HG02981 (cell line): ENCODE measurements around the gene TM7SF3.

Source experiments
- ATAC-seq: cut with Tn5 transposase; IDR thresholded peaks from one replicate; pipeline ENCODE4 v1.9.1; 2021; ENCODE audit warnings: mild to moderate bottlenecking, moderate library complexity; ENCODE audit not compliant: unreplicated experiment

Gene TM7SF3

DNA sequence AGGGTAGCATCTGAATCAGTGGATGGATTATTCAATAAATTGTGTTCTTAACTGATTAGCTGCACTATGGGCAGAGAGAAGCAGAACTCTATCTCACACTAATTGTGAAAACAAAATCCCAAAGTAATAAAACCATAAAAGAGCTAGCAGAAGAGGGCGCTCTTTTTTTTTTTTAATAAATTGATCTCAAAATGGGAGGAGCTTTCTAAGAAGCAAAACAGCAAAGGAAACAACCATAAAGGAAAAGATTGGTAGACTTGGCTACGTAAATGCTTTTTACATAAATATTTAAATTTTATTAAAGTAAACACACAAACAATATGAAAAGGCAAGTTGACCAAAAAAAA is 1.5 kb upstream of the TM7SF3 start:
- no peak for ATAC-seq

DNA sequence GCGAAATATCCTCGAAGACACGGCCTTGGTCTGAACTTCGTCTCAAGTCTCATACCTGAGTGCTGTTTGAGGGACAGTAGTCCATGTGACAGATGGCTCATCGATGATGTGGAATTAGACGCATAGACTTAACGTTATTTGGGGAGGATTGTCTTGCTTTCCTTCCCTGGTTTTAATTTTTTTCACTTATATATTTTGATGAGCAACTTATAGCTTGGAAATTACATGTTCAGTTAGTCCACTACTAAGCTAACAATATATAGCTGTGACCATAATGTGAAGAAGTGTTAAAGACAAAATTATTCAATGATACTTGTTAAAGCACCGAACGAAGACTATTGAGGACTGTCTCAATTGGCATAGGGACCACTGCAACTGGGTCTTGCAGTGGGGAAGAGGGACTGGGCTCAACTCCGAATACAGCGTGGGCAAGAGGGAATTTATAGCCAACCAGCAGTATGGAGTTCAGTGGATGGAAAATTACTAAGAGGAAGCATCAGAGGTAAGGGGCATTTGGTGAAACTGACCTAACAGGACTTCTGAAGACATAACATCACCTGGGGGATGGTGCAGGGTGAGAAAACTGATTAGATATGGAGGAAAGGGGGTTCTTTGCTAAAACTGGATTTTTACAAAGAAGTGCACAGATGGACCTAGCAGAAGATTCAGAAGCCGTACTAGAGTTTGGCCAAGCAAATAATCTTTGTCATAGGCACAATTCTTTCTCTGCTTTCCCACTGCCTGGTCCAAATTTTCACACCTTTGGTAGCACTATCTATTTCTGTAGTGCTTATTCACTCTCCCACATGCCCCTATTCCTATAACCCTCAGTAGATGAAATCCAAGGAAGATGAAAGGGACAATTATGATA is 910 bp upstream of the TM7SF3 start:
- no peak for ATAC-seq

DNA sequence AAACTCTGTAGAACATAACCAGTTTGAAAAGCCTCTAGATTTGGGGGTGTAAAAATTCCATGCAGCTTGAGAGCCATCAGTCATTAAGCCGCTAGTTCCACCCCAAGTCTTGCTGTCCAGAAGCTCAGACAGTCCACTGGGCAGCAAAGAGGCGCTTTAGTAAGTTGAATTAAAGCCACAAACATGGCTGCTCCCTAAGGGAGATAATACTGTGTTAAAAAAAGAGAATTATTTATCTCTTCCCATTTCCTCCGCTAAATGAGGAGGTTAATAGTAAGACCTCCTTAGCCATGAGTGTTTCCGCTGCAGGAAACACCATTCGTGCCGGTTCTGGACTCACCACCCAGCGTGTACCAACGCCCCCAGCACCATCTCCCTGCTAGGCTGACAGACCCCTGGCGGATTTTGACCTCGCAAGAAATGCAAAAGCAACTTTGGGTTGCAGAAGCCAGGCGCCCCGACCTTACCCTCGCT is 536 bp downstream of the TM7SF3 start:
- ATAC-seq: peak; percentile 11

- no peak for ATAC-seq
Observed at GRCh38 chr12:27012982-27013255, 1.3 kb downstream of the TM7SF3 start.

GRCh38 chr12:27012239-27012981 is 1.8 kb downstream of the TM7SF3 start:
- ATAC-seq: no peak

GRCh38 chr12:27009881-27010301 is 4.3 kb downstream of the TM7SF3 start:
- ATAC-seq: no peak

- ATAC-seq: no peak
Observed at GRCh38 chr12:27008081-27008480, 6.1 kb downstream of the TM7SF3 start.

DNA sequence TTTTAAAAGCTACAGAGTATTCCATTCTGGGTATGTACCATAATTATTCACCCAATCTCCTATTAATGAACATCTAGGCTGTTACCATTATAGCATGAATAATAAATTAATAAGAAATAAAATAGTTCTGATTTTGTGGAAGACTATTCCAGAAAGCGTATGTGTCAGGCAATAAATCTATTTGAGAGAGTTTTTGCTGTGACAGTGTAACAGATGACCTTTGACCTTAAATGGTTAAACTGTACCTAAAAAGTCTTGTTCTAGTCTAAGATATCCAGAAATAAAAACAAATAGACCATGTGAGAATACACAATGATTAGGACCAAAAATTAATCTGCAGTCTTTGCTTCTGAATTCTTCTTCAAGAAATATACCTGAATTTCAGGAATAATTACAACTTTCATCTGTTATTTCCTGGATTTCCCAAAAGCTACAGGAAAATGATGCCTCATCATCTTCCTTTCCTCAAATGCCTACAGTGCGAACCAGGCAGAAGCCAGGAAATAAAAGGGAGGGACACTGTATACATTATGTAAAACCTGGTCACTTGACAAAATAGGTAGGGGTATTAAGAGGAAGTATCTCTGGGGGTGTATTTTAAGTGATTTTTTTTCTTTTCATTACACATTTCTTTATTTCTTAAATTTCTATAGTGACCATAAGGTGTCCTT is 7.3 kb downstream of the TM7SF3 start:
- ATAC-seq: no peak

DNA sequence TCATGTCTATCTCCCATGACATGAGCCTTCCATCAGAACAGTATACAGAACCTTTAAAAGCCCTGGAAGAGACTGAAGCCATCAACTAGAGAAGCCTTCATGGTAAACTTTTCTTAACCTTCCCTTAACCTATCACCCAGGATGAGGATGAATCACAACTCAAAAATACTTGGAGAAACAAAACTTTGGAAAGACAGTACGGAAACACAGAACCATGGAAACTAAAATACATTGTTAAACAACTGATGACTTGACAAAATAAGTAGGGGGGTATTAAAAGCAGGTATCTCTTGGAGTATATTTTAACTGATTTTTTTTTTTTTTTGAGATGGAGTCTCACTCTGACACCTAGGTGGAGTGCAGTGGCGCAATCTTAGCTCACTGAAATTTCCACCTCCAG is 8.7 kb downstream of the TM7SF3 start:
- no peak for ATAC-seq

DNA sequence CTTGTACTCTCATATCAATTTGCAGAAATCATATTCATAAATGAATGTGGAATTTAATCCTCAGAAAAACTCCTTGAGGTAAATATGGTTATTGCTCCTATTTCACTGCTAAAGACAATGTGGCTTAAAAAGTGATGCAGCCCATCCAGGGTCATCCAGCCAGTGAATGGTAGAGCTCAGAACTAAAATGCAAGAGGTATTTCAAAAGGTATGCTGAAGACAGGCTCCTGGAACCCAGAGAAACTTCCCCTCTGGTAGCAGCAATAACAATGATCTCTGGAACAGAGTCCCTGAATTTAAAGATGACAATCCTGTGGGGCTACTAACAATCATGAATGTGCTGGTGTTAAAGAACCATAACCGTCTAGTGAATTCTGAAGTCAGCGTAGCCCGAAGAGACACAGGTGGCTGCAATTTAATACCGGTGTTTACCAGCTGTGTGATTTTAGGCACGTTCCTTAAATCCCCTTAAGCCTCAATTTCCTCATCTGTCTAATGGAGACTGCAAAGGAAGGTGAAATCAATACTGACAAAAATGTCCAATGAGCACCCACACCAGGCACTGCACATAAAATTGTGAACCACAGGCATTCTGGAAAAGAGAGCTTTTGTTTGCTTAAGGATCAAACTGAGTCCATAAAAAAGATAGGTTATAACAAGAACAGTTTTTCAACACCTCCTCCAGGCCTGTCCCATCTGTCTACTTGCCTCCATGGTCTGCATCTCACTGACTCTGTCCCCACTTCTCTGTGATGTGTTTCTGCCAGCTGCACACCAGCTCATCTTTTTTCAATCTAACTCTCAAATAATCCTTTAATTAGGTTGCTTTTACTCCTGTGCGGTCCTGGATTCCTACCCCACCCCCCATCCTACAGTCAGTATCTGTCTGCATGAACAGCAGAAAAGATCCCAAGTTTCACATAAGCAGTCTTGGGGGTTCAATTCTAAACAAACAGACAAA is 10.5 kb downstream of the TM7SF3 start:
- no peak for ATAC-seq

- ATAC-seq: no peak
Observed at GRCh38 chr12:27002141-27002540, 12.0 kb downstream of the TM7SF3 start.

DNA sequence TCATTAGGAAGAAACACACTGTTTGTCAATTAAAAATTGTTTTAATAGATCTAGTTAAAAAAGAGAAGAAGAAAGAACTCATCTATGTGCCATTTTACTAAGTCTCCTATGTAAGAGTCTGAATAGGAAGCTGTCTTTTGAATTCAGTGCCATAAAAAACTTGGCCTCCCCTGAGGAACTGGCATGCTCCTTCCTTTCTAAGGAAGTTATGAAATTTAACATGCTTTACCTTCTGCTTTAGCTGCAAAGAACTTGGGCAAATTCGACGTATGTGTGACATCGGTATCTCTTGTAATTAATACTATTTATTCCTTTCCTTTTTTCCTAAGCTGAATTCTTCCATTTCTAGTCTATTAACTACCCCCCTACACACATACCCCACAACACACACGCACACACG is 12.5 kb downstream of the TM7SF3 start:
- no peak for ATAC-seq

DNA sequence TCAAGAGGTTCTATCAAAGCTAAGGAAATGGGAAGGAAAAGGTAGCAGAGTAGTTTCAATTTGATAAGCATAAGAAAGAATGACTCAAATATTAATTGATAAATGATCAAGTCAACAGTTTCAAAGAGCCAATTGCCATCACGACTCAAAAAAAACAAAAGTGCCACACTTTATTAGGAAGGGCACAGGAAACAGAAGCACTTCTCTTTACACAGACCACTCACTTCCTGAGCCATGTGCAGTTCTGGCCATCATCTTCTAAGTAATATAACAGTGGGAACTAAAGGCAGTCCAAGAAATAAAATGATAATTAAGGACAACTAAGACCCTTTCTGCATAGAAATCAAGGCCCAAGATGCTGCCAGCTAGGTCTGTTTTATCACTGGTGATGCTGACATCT is 13.2 kb downstream of the TM7SF3 start:
- no peak for ATAC-seq

DNA sequence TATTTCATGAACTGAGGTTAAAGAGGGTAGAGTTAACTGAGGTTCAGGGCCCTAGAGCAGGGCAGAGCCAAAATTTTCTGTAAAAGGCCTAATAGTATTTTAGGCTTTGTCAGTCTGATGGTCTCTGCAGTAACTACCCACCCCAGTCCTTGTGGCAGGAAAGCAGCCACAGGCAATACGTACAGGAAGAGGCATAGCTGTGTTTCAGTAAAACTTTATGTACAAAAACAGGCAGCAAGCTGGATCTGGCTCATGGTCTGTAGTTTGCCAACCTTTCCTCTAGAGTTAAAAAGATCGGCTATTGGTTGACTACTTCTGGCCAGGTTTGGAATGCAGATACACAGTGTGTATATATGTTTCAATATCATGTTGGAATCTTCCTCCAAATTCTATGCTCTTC is 17.2 kb downstream of the TM7SF3 start:
- no peak for ATAC-seq

- ATAC-seq: no peak
Observed at GRCh38 chr12:26995706-26996105, 18.5 kb downstream of the TM7SF3 start.

DNA sequence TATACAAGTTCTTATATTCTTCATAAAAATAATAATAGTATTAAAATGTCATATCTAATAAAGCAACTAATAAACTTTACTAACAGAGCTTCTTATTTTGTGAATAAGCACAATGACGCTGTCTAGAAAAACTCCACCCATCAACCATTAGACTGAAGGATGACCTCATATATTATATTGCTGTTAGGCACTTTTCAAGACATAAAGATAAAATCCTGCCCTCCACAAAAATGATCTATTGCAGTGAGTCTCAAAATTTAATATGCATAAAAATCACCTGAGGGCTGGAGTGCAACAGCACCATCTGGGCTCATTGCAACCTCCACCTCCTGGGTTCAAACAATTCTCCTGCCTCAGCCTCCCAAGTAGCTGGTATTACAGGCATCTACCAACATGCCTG is 20.1 kb downstream of the TM7SF3 start:
- no peak for ATAC-seq

GRCh38 chr12:26991826-26992225 is 22.4 kb downstream of the TM7SF3 start:
- ATAC-seq: no peak

DNA sequence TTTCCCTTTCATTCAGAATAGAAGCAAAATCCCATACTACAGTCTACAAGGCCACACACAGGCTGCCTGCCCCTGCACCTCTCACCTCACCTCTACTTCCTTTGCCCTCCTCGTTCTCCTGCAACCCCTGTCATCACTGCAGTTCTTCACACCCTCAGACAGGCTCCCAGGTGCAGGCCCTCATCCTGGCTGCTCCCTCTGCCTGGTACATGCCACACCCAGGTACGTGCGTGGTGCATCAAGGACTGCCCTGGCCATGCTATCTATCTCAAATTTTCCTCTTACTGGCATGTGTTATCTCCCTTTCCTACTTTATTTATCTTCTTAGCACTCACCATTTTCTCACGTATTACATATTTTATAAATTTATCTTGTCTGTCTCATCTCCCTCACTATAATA is 24.3 kb downstream of the TM7SF3 start:
- ATAC-seq: no peak

DNA sequence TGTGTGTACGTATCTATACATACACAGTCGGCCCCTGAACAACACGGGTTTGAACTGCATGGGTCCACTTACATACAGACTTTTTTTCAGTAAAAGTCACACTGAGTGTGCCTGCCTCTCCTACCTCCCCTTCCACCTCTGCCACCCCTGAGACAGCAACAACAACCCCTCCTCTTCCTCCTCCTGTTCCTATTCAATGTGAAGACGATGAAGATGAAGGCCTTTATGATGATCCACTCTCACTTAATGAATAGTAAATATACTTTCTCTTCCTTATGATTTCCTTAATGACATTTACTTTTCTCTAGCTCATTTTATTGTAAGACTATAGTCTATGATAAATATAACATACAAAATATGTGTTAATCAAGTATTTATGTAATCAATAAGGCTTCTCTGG is 25.5 kb downstream of the TM7SF3 start:
- no peak for ATAC-seq

DNA sequence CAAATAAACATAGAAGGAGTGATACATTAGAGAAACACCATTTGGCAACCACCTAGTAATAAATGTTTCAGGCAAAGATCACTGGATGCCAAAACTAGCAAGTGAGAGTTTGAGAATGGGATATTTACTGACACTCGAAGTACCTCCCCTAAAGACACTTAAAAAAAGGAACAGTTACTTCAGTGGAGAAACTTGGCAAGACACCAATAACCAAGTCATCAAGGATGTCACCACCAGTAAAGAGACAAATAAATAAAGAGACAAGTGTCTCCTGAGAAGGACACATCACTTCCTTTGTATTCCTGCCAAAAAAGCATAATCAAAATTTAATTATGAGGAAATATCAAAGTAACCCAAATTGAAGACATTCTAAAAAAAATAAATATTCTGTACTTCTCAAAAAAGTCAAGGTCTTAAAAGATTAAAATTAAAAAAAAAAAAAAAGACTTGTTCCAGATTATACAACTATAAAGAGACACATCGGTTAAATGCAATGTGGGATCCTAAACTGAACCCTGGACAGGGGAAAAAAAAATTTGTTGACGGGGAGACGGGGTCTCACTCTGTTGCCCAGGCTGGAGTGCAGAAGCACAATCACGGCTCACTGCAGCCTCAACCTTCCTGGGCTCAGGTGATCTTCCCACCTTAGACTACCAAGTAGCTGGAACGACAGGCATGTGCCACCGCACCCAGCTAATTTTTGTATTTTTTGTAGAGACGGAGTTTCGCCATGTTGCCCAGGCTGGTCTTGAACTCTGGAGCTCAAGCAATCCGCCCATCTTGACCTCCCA is 26.4 kb downstream of the TM7SF3 start:
- no peak for ATAC-seq
